Ishikawa (cell line): Measurements from ENCODE around the gene AGO4.

Experiments
- EP300 ChIP-seq: IDR thresholded peaks from 2 replicates; pipeline ENCODE4 v1.6.1; 2012; ENCODE audit warnings: borderline replicate concordance
- NFIC ChIP-seq: IDR thresholded peaks from 2 replicates; pipeline ENCODE4 v1.6.1; 2012
- ZBTB7A ChIP-seq: IDR thresholded peaks from 2 replicates; pipeline ENCODE4 v1.6.1; 2012; ENCODE audit warnings: low read depth
- TF ChIP-seq, protein P1 (sequence below): IDR thresholded peaks from 2 replicates; pipeline ENCODE4 v1.6.1; 2012

DNA sequence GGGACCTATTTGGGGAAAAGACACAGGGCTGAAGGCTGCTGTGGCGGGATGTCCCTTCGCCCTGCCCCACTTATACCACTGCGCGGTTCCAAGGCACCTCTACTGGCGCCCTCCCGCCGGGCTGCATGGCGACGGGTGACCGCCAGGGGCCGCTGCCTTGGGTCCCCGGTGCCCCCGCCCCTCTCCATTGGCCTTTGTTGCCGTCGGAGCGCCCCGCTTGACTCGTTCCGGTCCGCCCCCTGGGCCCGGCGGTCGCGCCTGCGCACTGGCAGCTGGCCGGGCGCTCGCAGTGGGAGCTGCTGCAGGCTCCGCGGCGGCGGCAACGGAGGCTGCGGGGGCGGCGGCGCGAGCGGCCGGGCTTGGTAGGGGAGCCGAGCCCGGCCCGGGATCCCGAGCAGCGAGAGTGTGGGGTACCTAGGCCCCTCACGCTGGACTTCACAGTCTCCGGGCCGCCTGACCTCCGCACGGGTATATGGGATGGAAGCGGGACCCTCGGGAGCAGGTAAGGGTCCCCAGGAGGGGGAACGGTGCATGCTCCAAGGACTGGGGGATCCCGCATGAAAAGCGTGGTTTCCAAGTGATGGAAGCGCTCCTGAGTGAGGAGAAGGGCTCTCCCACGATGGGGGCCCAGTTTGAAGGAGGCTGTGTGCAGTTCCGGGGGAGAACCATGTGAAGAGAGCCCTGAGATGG is 75.3 kb downstream of the AGO4 start, which contains the start of gene AGO1:
- TF ChIP-seq, protein P1, sequence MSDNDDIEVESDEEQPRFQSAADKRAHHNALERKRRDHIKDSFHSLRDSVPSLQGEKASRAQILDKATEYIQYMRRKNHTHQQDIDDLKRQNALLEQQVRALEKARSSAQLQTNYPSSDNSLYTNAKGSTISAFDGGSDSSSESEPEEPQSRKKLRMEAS, result no peak; the same call in 1 of the 2 replicates
- TF ChIP-seq NFIC (no peak), ZBTB7A (peak; percentile 55; the same call in 1 of the 2 replicates), EP300 (peak; percentile 35; the same call in 1 of the 2 replicates)
